Psoas muscle (tissue), 8 donors: ENCODE data around the gene CPAMD8. TPM values are rescaled to one million over a fixed set of nuclear protein-coding genes. Genes with fewer than 3 reads are reported as not detected.

ENCODE experiments used
- ATAC-seq, 4 donors: fragments of 200-7000 bp; cut with Tn5 transposase; one replicate each; pipeline ENCODE4 v1.9.1; 2020; ENCODE audit warnings: moderate library complexity in 3 of 4, mild to moderate bottlenecking in 2 of 4
- DNase-seq, 2 donors: peaks; one replicate each; pipeline ENCODE4 v3.0.0-alpha.2; 2020
- H3K27ac ChIP-seq: fragments of 200-600 bp; one replicate; pipeline ENCODE4 v1.8.0; 2022
- H3K27me3 ChIP-seq, 3 donors: fragments of 200-600 bp in 1 of 3; one replicate each; pipeline versions ENCODE4 v1.6.1 to v1.8.0; 2013 to 2022; ENCODE audit warnings: low read length in 2 of 3, mild to moderate bottlenecking in 2 of 3, moderate library complexity in 1 of 3; ENCODE audit not compliant: insufficient read depth in 3 of 3
- H3K36me3 ChIP-seq, 2 donors: fragments of 200-600 bp in 1 of 2; one replicate each; pipeline versions ENCODE4 v1.6.1 to v1.8.0; 2013 to 2022; ENCODE audit warnings: low read depth in 1 of 2, mild to moderate bottlenecking in 1 of 2, moderate library complexity in 1 of 2; ENCODE audit not compliant: insufficient read depth in 1 of 2
- H3K4me1 ChIP-seq: fragments of 200-600 bp; one replicate; pipeline ENCODE4 v1.8.0; 2022
- H3K4me3 ChIP-seq: fragments of 200-600 bp; one replicate; pipeline ENCODE4 v1.8.0; 2022; ENCODE audit warnings: mild to moderate bottlenecking
- H3K9me3 ChIP-seq: fragments of 200-600 bp; one replicate; pipeline ENCODE4 v1.8.0; 2022
- CTCF ChIP-seq: fragments of 200-600 bp; IDR thresholded peaks from one replicate; pipeline ENCODE4 v1.8.0; 2022; ENCODE audit warnings: antibody characterized with exemption
- WGBS, 3 donors: extraction: QIAGEN DNeasy Blood & Tissue Kit; methylation state at CpG; one replicate each; pipeline versions ENCODE4 v1.1.6 to v1.1.7; 2013; 5-methylcytosine and 5-hydroxymethylcytosine counted together
- intact Hi-C, 2 donors: fragments of 100-400 bp; cut with DNase I; formaldehyde crosslinking; loops; one replicate each; pipeline versions ENCODE4 v1.11.0 to v1.14.2; 2022
- polyA plus RNA-seq, 3 donors: library from polyadenylated mRNA; stranded (reverse); fragments of 200-250 nt; gene quantifications; one replicate each; pipeline ENCODE4 v1.2.3, GENCODE V29; 2013
- total RNA-seq, 4 donors: library from RNA; stranded (reverse); fragmentation: NEBNext Ultra II Directional in 2 of 4; extraction: Animal tissue kit (Norgen Biotek cat#: 25700) in 2 of 4; gene quantifications; one replicate each; pipeline versions ENCODE4 v1.2.1 to v1.2.4, GENCODE V29; 2021 to 2023
- donor health status: healthy with polysubstance abuse.
- donor health status: DM: no; HTN: no; CAD: no; lungs with moderate emphysema.
- donor health status: Bipolar disorder and iron deficiency.
- donor health status: healthy.
- donor health status: DM: yes; HTN: yes; CAD: no.
- donor health status: DM: no; HTN: no; CAD: no.
- donor health status: DM: no; HTN: no; CAD: no.
- donor health status: DM: yes; HTN: yes; CAD: no.

The CPAMD8 gene
- total and polyA plus RNA-seq, 7 donors = 3.2 to 9.9 (median 8.2) TPM

DNA sequence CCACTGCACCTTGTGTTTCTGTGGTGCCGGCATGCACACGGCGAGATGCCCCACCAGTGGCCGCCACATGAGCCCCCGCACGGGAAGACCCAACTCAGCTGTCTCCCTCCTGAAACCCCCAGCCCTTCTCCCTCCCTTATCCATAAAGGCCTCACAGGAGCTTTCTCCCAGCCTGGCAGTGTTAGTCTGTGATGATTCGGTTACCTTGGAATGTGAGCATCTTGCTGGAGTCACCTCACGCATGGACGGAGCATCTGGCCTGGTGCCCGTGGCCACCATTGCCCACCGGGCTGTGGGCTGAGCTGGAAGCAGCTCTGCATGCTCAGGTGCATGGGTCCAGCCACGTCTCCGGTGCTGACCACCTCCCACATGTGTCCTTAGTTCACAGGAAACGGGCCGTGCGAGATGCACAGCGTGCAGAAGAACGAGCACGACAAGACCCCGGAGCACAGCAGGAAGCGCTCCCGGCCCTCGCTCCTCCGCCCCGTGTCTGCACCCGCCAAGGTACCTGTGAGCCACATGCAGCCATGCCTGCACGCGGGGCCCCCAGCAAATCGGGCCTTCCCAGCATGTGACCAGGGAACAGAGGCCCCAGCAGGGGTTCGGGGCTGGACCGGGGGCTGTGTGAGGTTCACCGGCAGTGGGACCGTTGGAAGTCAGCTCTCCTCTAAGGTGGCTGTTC is 175.4 kb downstream of the CPAMD8 start:
- Histone ChIP-seq H3K27me3 (no peaks in the 10 kb centered on the region), H3K4me1 (no peaks in the 10 kb centered on the region), H3K9me3 (no peaks in the 10 kb centered on the region), H3K27ac (no peak overlapping the region), H3K4me3 (no peak overlapping the region), H3K36me3 (peaks cover 10 to 100% of the 10 kb centered on the region in 2 donors)
- ATAC-seq = no peak
- WGBS, 3 donors = 91 to 94% (median 93%) methylated on average over 33 of the region's 33 CpGs
- TF ChIP-seq CTCF = no peak
- intact Hi-C loops = no loop called here
- DNase-seq = no peak

DNA sequence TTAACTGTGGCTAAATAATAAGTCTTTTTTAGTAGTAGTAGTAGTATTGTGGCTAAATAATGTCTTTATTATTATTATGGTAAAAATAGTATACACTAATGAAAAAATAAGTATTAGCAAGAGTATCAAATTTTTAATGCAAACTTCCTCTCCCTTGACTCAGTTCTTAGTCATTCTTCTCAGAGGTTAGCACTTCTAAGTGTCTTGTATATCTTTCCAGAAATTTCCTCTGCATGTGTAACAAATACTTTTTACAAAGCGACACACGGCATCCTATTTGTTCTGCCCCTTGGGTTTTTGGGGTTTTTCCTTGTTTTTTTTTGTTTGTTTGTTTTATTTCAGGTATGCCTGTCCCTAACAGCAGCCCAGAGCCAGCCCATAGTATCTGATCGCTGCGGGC is 176.5 kb downstream of the CPAMD8 start:
- H3K27me3 ChIP-seq = no peaks in the 10 kb centered on the region
- WGBS, 3 donors = 95 to 97% (median 96%) methylated on average over 4 of the region's 4 CpGs
- no peak overlapping the region for H3K27ac ChIP-seq
- ATAC-seq (no peak), DNase-seq (no peak)
- H3K4me3 ChIP-seq = no peak overlapping the region
- H3K36me3 ChIP-seq = peaks cover 10 to 100% of the 10 kb centered on the region in 2 donors
- TF ChIP-seq CTCF = no peak
- H3K9me3 ChIP-seq = no peaks in the 10 kb centered on the region
- intact Hi-C loops = no loop called here
- H3K4me1 ChIP-seq = no peaks in the 10 kb centered on the region

GRCh38 chr19:16849168-16849567 is 177.4 kb downstream of the CPAMD8 start:
- Histone ChIP-seq H3K36me3 (peaks cover 10 to 100% of the 10 kb centered on the region in 2 donors), H3K9me3 (no peaks in the 10 kb centered on the region), H3K27ac (no peak overlapping the region), H3K4me1 (no peaks in the 10 kb centered on the region), H3K4me3 (no peak overlapping the region), H3K27me3 (no peaks in the 10 kb centered on the region)
- ATAC-seq (no peak), DNase-seq (no peak)
- TF ChIP-seq CTCF = no peak
- WGBS, 3 donors = 92 to 94% (median 93%) methylated on average over 1 of the region's 1 CpG
- intact Hi-C loops = no loop called here

GRCh38 chr19:16847430-16847829 is 179.2 kb downstream of the CPAMD8 start:
- intact Hi-C loops = no loop called here
- no peak for TF ChIP-seq CTCF
- no peaks in the 10 kb centered on the region for H3K4me1 ChIP-seq
- 93 to 98% (median 97%) methylated on average over 6 of the region's 6 CpGs for WGBS, 3 donors
- no peaks in the 10 kb centered on the region for H3K27me3 ChIP-seq
- no peak overlapping the region for H3K4me3 ChIP-seq
- no peaks in the 10 kb centered on the region for H3K9me3 ChIP-seq
- DNase-seq (no peak), ATAC-seq (no peak)
- peaks cover 9 to 100% of the 10 kb centered on the region in 2 donors for H3K36me3 ChIP-seq
- no peak overlapping the region for H3K27ac ChIP-seq

GRCh38 chr19:16846901-16847300 is 179.7 kb downstream of the CPAMD8 start:
- no peak for ATAC-seq
- no peak for TF ChIP-seq CTCF

More at GRCh38 chr19:16846901-16847300, 179.7 kb downstream of the CPAMD8 start:
- no peaks in the 10 kb centered on the region for H3K4me1 ChIP-seq
- no peaks in the 10 kb centered on the region for H3K9me3 ChIP-seq
- H3K4me3 ChIP-seq = no peak overlapping the region
- 91 to 95% (median 94%) methylated on average over 16 of the region's 16 CpGs for WGBS, 3 donors
- no peaks in the 10 kb centered on the region for H3K27me3 ChIP-seq
- peaks cover 9 to 100% of the 10 kb centered on the region in 2 donors for H3K36me3 ChIP-seq
- no peak overlapping the region for H3K27ac ChIP-seq
- no peak for DNase-seq
- intact Hi-C loops = no loop called here
